HG03196 (cell line): ENCODE measurements around the gene CALY.
"Not testable (repeated sequence)": the region's sequence is repeated elsewhere in the genome, so short reads cannot be mapped to it uniquely, and the experiment has no call there.

Experiments
- ATAC-seq: cut with Tn5 transposase; IDR thresholded peaks from one replicate; pipeline ENCODE4 v1.9.1; 2021; ENCODE audit not compliant: unreplicated experiment

The CALY gene

GRCh38 chr10:133334503-133335245 lies 2.0 kb downstream of the CALY start:
- no peak for ATAC-seq

DNA sequence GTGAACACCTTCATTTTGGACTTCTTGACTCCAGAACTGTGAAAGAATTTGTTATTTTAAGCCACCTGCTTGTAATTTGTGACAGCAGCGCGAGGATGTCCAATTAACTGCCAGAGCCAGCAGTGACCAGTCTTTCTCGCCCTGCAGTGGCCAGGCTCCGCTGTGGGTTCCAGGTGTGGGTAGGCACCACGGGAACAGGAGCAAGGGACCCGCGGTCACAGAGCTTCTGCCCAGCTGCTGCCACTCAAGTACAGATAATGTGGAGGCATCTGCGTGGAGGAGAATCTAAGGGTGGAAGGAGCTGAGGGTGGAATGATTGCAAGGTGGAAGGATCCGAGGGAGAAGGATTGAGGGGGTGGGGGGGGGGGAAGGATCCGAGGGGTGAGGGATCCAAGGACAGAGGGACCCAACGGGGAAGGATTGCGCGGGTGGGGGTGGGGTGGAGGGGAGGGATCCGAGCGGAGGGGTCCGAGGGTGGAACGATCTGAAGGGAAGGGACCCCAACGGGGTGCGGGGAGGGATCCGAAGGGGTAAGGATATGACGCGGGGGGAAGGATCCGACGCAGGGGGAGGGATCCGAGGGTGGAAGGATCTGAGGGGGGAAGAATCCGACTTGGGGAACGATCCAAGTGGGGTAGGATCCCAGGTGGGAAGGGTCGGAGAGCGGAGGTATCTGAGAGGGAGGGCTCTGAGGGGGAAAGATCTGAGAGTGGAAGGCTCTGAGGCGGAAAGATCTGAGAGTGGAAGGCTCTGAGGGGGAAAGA lies 3.6 kb downstream of the CALY start:
- ATAC-seq: no peak

DNA sequence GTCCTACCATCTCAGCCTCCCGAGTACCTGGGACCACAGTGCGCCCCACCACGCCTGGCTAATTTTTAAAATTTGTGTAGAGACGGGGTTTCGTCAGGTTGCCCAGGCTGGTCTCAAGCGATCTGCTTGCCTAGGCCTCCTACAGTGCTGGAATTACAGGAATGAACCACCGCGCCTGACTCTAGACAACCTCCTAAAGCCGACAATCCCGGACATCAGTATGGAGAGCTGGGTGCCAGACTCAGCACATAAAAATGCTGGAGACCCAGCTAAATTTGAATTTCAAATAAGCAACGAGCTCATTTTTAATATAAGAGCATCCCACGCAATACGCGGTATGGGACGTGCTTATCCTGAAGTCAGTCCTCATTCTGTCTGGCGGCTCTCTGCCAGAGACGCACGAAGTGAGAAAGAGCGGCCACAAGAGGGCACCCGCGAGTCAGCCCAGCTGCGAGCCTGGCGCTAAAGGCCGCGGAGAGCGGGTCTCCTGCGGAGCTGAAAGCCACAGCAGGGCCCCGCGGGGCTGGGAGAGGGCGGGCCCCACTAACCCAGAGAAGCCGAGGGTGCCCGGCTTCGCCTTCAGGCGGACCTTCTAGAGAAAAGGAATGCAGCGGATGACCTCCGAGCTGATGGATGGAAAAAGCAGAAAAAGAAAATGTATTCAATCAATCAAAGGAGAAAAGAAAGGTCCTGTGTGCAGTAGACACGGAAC lies 7.0 kb downstream of the CALY start:
- ATAC-seq: peak; percentile 82

- ATAC-seq: no peak
These were observed 8.0 kb downstream of the CALY start for GRCh38 chr10:133328358-133329343.

- ATAC-seq: no peak
These were observed 8.9 kb downstream of the CALY start for GRCh38 chr10:133327651-133328357.

GRCh38 chr10:133326745-133327650 lies 9.7 kb downstream of the CALY start:
- ATAC-seq: no peak

- ATAC-seq: no peak
These were observed 10.5 kb downstream of the CALY start for GRCh38 chr10:133326223-133326551.

- ATAC-seq: no peak
These were observed 11.1 kb downstream of the CALY start for GRCh38 chr10:133325440-133326222.

DNA sequence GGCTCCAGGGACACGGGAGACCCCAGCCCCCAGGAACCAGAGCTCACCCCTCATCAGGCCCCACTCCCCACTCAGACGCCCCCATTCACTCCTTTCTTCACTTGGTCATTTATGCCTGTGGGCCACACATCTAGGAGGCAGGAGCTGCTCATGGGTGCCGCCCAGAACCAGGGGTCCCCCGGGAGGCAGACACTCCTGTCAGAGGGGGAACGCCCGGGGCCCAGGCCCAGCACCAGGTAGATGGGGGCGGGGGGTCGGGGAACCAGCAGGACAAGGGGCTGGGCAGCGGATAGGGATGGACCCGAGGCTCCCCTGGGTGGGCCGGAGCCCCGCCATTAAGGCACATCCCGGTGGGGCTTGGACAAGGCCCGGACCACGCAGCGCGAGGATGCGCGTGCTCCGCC lies 11.8 kb downstream of the CALY start:
- ATAC-seq: no peak

- ATAC-seq: no peak
These were observed 12.4 kb downstream of the CALY start for GRCh38 chr10:133324198-133324792.

GRCh38 chr10:133322064-133322709 lies 14.5 kb downstream of the CALY start:
- ATAC-seq: not testable (repeated sequence)

GRCh38 chr10:133320852-133321422 lies 15.8 kb downstream of the CALY start:
- ATAC-seq: not testable (repeated sequence)

GRCh38 chr10:133318494-133319127 lies 18.1 kb downstream of the CALY start:
- ATAC-seq: no peak

GRCh38 chr10:133316732-133317131 lies 20.0 kb downstream of the CALY start:
- ATAC-seq: no peak

GRCh38 chr10:133316266-133316665 lies 20.4 kb downstream of the CALY start:
- no peak for ATAC-seq

DNA sequence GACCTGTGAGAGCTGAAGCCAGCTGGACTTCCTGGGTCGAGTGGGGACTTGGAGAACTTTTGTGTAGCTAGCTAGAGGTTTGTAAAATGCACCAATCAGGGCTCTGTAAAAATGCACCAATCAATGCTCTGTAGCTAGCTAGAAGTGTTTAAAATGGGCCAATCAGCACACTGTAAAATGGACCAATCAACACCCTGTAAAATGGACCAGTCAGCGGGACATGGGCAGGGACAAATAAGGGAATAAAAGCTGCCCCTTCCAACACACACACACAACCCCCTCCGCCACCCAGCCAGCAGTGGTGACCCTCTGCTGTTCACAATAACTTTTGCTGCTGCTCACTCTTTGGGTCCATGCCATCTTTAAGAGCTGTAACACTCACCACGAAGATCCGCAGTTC lies 20.8 kb downstream of the CALY start:
- ATAC-seq: no peak

DNA sequence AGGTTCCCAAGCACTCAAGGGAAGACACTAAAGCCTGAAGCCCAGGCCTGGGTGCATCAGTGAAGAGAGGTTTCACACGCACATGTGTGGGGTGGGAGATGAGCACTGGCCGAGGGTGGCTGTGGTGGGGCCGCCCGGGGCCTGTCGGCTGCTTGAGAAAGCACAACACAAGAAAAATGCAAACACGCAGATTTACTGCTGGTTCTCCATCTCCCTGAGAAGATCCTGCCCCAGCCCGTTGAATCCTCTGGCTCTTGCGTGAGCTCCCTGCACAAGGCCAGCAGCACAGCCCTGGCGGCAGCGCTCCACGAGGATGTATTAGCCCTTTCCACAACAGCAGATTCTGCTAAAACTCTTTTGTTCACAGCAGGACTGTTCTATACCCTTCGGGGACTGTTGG lies 21.8 kb downstream of the CALY start:
- ATAC-seq: no peak
